OCI-LY7 (cell line): ENCODE measurements around the gene CHD5.

Source experiments
- CTCF ChIP-seq: fragments of 200-600 bp; sonication (generic); conservative IDR thresholded peaks from 2 replicates; pipeline ENCODE4 v1.5.1; 2014; ENCODE audit warnings: mild to moderate bottlenecking, antibody characterized with exemption, low read length, moderate library complexity, mixed read lengths
- EZH2phosphoT487 ChIP-seq: fragments of 200-600 bp; sonication (generic); IDR thresholded peaks from 2 replicates; pipeline ENCODE4 v1.6.1; 2018; ENCODE audit warnings: low read depth, borderline replicate concordance, mild to moderate bottlenecking, mixed run types, antibody characterized with exemption, low read length, moderate library complexity, mixed read lengths

- TF ChIP-seq CTCF (no peak), EZH2phosphoT487 (no peak)
Observed at GRCh38 chr1:6133146-6133895, 46.8 kb downstream of the CHD5 start.
